Activated CD4-positive, alpha-beta T cell treated with anti-CD3 and anti-CD28 coated beads, Interleukin-2, Interleukin-4, amounts not matched to agents 100 ng/mL and 50 ng/mL, durations not matched to agents 16 hours and 8 hours (primary cell): Measurements from ENCODE around the gene ARFIP1.
"Not testable (repeated sequence)": the region's sequence is repeated elsewhere in the genome, so short reads cannot be mapped to it uniquely, and the experiment has no call there.

Experiments
- DNase-seq: peaks from one replicate; pipeline ENCODE4 v3.0.0-alpha.2; 2020; ENCODE audit warnings: low spot score

ARFIP1 gene

DNA sequence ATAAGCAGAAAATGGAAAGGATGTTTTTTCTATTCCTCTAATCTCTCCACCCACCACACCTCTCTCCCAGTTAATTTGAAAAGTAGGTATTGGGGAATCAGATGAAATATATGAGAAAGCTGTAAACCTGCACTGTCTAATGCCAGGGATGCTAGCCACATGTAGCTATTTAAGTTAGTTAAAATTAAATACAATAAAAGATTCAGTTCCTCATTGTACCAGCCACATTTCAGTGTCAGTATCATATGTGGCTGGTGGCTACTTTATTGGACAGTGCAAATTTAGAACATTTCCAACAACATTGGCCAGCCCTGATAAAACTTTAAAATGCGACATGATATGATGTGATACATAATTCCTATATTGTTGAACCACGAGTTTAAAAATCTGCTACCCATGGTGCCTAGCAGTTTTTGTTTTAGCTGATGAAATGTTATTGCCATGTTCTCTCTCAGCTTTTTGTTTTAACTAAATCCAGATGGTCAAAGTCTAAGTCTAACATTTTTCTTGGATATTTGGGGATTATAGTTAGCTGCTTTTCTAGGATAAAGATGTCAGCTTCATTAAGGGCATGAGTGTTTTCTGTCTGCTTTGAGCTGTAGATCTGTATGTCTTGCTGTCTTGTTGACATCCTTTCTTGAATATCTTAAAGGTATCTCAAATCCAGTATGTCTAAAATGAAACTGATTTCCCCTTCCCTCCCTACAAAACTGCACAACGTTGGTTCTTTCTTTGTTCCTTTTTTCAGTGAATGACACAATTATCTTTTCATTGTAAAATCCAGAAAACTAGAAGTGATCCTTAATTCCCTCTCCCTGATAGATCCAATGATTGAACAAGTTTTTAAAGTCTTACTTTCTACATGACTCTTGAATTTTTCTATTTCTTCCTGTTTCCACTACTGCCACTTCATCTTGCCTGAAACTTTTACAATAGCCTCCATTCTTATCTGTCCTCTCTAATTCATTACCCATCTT, 6.2 kb downstream of the ARFIP1 start:
- no peak for DNase-seq

DNA sequence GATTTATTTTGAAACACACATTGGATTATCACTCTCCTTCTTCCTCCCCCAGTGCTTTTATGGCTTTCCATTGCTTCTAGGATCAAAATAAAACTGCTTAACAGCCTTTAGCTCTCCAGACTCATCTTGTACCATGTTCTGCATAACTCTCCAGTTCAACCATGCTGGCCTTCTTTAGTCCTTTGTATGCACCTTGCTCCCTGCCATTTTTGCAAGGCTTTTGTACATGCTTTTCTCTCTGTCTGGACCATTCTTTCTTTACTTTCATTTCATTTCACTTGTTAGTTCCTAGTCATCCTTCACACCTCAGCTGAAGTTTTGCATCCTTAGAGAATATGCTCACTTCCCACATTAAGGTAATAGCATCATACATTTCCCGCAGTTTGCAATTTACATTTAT, 6.9 kb downstream of the ARFIP1 start:
- DNase-seq, result no peak

DNA sequence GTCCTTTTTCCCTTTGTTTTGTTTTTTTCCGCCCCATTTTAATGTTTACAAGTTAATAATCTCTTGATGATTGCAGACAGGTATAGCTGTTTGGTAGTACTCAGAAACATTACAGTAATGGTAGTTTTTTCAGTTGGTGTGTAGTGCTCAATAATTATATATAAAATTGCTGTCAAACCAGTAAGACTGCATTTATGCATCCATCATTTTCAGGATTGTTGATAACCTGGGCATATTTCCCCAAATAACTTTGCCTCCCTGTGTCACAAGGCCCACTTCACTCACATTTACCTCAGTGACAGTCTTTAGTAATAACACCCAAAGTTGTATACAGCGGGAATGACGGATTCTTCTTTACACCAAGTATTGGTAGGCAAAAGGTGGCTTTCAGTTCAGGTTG, 16.1 kb downstream of the ARFIP1 start:
- no peak for DNase-seq

DNA sequence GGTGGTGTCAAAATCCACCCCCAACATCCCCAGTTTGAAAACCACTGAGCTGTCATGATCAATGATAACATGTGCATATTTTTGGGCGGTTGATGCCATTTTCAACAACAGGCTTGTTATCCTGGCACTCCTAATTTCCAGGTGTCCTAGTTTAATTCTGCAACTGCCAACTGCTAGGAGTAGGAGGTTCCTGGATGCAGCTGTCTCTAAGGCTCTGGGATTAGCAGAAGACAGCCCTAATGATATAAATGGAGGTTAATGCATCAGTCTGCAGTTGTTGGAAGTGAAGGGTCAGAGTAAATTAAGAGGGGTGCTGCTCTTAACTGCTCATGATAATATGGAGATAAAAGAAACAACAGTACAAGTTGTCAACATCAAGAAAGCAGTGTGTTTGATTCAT, 23.8 kb downstream of the ARFIP1 start:
- no peak for DNase-seq

DNA sequence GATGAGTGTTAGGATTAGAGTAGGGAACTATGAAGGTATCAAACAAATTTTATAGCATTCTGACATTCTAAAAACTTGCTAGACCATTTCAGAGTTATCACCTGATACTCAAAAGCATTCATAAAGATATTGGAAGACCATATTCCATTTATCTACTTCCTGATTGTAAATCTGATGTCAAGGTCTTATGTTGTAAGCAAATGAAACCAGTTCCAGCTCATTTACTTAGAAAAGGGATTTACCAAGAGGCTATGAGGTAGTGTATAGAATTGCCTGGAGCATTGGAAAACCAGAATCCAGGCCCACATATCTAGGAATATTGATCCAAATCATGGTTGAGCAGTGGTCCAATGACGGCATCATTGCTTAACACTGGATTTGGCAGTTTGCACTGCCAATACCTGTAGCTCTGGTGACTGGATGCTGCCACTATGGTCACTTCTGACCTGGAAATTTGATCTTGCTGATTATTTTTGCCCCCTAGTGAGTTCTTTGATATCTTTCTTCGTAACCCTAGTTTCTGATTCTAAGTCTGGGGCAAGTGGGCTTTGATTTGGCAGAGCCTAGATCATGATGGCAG, 25.4 kb downstream of the ARFIP1 start:
- DNase-seq, result no peak

DNA sequence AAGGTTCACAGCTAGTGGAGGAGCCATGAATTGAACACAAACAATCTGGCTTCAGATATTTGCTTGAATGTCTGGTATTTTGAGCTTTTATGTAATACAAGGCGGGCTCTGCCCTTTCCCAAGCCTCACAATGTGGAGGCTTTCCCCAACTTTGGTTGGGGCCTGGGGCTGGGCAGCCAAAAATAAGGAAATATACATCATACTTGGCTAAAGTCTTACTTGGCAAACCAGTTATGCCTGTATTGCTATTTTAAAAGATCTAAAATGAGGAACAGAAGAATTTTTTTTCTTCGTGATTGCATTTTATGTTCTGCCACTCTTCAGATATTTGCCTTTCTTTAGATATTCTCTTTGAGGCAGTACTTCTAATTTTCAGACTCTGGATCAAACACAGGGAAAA, 26.1 kb downstream of the ARFIP1 start:
- DNase-seq, result no peak

DNA sequence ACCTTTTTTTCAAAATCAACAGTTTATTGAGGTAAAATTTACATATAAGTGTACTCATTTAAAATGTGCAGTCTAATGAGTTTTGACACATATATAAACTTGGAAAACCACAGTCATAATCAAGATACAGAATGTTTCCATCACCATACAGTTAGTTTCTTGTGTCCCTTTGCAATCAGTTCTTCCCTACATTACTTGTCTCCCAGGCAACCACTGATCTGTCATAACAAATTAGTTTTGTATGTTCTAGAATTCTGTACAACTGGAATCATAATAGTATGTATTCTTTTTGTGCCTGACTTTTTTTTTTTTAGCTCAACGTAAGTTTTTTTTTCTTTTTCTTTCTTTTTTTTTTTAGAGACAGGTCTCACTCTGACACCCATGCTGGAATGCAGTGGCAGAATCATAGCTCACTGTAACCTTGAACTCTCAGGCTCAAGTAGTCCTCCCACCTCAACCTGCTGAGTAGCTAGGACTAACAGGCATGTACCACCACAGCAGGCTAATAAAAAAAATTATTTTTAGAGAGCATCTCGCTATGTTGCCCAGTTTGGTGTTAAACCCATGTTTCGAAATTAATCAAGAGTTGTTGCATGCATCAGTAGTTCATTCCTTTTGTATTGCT, 26.9 kb downstream of the ARFIP1 start:
- peak; percentile 11 for DNase-seq

DNA sequence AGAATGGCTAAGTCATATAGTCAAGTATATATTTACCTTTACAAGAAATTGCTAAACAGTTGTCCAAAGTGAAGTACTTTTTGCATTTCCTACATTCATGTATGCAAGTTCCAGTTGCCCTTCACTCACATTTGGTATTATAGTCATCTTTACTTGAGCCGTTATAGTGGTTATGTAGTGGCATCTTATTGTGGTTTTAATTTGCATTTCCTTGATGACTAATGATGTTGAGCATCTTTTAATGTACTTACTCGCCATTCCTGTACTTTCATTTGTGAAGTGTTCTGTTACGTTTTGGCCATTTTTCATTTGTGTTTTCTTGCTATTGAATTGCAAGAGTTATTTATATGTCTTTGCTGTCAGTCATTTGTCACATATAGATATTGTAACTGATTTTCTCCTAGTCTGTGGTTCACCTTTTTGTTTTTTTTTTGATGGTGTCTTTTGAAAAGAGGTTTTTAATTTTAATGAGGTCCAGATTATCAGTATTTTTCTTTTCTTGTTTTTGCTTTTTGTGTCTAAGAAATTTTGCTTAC, 27.6 kb downstream of the ARFIP1 start:
- DNase-seq, result peak; percentile 67

DNA sequence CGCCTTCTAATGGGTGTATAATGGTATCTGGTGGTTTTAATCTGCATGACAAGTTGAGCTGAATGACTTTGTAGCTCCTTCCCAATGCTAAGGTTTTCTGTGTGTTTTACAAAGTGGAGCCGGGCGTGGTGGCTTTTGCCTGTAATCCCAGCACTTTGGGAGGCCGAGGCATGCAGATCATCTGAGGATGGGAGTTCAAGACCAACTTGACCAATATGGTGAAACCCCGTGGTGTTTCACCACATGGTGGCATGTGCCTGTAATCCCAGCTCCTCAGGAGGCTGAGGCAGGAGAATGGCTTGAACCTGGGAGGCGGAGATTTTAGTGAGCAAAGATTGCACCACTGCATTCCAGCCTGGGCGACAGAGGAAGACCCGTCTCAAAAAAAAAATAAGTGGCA, 28.9 kb downstream of the ARFIP1 start:
- no peak for DNase-seq

DNA sequence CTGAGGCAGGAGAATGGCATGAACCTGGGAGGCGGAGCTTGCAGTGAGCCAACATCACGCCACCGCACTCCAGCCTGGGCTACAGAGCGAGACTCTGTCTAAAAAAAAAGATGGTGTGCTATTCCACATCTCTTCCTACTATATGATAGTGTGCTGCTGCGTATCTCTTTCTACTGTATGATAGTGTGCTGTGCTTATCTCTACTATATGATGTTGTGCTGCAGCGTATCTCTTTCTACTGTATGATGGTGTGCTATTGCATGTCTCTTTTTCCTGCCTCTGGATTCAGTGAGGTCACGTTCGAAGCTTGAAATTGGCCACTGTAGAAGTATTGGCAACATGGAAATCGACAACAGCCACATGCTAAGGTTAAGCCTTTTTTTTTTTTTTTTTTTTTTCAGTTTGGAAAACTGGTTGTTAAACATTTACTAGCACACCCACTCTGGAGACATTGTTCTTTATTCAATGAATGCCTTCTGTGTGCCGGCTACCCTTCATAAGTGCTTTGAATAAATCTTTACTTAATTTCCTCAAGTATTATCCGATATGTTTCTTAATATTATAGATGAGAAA, 31.0 kb downstream of the ARFIP1 start:
- no peak for DNase-seq

DNA sequence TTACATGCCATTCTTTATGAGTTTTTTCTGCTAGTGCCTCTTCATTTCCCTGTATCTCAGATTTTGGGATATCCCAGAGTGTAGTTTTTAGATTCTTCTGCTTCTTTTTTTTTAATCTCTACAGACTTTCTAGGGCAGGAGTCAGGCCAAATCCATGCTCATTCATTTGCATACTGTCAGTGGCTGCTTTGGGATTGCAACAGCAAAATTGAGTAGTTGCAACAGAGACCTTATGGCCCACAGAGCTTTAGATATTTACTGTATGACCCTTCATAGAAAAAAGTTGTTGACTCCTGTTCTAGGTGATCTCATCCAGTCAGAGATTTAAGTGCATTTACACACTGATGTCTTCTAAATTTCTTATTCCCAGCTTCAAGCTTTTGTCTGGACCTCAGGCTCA, 35.3 kb downstream of the ARFIP1 start:
- no peak for DNase-seq

DNA sequence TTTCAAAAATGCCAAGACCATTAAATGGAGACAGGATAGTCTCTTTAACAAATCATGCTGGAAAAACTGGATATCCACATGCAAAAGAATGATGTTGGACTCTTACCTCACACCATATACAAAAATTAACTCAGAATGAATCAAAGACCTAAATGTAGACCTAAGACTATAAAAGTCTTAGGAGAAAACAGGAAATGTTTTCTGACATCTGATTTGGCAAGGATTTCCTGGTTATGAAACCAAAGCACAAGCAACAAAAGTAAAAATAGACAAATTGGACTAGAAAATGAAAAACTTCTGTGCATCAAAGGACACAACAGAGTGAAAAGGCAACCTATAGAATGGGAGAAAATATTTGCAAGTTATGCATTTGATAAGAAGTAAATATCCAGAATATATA, 37.6 kb downstream of the ARFIP1 start:
- no peak for DNase-seq

DNA sequence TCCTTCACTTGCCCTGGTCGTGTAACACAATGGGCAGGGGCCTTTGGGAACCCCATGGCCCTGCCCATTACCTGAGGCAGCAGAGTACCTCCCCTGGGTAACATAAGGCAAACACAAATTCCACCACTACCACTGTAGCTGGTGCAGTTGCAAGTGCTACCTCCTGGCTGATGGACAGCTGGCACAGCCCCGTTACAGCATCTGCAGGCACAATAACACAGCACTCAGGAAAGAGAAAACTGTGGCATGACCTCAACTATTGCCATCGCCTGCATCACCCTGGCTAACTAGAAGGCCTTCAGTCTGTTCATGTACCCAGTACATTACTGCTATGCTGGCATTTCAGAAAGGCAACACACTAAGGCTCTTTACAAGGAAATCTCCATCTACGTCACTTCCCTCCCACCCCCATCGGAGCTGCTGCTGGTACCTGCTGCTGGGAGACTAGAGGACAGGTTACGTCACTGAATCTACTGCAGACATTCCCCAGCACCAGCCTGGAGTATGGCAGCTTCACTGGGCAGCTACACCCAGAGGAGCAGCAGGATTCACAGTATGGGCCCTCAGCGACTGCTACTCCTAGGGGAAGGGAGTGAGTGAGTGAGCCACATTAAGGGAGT, 39.4 kb downstream of the ARFIP1 start:
- no peak for DNase-seq

DNA sequence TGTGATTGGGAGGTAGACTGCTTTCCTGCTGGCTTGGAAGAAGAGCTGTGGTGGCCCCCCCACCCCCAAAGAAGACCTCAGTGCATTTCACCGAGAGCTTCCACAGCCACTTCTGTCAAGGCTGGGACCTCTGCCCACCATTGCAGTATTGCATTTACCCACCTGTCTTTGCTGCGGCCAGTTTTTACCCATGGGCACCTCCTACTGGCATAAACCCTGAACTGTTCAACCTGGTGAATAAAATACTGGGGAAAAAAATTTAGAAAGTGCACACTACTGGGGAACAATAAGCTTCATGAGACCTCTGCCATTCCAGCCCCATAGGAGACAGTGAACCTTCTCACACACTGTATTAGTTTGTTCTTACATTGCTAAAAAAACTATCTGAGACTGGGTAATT, 40.3 kb downstream of the ARFIP1 start:
- no peak for DNase-seq

DNA sequence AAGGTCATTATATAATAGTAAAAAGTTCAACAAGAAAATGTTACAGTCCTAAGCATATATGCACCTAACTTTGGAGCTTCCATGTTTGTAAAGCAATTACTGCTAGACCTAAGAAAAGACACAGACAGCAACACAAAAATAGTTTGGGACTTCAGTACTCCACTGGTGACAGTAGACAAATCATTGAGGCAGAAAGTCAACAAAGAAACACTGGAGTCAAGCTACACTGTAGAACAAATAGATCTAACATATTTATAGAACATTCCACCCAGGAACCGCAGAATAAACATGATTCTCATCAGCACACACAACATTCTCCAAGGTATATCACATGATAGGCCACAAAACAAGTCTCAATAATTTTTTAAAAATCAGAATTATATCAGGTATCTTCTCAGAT, 42.6 kb downstream of the ARFIP1 start:
- DNase-seq, result no peak

DNA sequence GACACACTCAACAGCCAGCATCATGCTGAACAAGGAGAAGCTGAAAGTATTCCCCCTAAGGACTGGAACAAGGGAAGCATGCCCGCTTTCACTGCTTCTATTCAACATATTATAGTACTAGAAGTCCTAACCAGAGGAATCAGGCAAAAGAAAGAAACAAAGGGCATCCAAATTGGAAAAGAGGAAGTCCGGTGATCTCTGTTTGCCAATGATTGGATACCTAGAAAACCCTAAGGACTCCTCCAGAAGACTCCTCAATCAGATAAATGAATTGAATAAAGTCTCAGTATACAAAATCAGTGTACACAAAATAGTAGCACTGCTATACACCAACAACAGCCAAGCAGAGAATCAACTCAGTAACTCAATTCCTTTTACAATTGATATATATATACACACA, 44.8 kb downstream of the ARFIP1 start:
- DNase-seq, result no peak

DNA sequence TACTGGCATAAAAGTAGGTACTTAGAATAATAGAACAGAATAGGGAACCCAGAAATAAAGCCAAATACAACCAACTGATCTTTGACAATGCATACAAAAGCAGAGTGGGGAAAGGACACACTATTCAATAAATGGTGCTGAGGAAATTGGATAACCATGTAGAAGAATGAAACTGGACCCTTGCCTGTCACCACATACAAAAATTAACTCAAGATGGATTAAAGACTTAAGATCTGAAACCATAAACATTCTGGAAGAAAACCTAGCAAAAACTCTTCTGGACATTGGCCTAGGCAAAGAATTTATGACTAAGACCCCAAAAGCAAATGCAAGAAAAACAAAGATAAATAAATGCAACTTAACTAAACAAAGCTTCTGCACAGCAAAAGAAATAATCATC, 45.6 kb downstream of the ARFIP1 start:
- no peak for DNase-seq

DNA sequence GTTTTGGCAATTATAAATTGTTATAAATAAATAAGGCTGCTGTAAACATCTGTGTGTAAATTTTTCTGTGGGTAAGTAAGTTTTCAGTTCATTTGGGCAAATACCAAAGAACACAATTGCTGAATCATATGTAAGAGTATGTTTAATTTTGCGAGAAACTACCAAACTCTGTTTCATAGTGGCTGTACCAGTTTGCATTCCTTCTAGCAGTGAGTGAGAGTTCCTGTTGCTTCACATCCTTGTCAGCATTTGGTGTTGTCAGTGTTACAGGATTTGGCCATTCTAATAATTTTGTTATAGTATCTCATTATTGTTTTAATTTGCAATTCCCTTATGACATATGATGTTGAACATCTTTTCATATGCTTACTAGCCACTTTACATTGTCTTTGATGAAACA, 48.4 kb downstream of the ARFIP1 start:
- DNase-seq, result no peak

DNA sequence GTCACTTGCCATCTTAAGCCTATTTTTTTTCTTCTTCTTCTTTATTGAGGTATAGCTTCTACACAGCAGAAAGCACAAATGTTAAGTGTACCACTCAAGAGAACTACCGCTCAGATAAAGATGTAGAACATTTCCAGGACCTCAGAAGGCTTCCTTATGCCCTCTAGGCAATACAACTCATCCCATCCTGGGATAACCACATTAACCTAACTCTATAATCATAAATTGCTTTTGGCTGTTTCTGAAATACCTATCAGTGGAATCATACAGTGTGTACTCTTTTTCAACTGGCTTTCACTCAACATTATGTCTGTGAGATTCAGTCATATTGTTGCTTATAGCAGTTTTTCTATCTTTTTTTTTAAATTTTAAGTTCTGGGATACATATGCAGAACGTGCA, 51.7 kb downstream of the ARFIP1 start:
- DNase-seq, result no peak

DNA sequence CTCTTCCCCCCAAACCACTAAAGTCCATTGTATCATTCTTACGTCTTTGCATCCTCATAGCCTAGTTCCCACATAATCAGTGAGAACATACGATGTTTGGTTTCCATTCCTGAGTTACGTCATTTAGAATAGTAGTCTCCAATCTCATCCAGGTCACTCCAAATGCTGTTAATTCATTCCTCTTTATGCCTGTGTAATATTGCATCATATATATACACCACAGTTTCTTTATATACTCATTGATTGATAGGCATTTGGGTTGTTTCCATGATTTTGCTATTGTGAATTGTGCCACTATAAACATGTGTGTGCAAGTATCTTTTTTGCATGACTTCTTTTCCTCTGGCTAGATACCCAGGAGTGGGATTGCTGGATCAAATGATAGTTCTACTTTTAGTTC, 57.2 kb downstream of the ARFIP1 start:
- no peak for DNase-seq

DNA sequence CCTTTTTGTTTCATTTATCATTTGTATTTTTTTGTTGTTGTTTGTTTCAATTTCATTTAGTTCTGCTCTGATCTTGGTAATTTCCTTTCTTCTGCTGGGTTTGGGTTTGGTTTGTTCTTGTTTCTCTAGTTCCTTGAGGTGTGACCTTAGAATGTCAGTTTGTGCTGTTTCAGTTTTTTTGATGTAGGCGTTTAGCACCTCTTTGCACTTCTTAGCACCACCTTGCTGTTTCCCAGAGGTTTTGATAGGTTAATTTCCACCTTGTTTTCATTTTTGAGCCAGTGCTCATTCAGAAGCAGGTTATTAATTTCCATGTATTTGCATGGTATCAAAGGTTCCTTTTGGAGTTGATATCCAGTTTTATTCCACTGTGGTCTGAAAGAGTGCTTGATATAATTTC, 60.0 kb downstream of the ARFIP1 start:
- not testable (repeated sequence) for DNase-seq

DNA sequence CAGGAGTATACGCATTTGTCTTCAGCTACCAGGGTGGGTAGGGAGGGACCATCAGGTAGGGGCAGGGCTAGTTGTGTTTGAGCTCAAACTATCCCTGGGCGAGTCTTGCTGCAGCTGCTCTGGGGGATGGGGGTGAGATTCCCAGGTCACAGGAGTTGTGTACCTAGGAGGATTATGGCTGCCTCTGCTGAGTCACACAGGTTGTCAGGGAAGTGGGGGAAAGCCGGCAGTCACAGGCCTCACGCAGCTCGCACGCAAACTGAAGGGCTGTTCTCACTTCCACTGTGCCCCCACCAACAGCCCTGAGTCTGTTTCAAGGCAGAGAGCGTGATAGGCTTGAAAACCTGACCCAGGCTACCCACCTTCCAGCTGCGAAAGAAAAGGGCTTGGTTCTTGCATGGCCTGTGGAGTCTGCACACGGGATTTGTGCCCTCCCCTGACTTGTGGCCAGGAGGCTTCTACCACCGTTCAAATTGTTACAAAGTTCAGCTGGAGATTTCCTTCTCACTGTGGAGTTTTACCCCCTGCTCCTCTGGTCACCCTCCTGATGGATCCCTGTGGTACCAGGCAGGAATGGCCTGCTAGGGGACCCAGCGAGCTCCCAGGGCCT, 63.8 kb downstream of the ARFIP1 start:
- no peak for DNase-seq
